ENCODE results near the gene LDLRAD3.

Gene LDLRAD3

GRCh38 chr11:36048496-36049247, 104.8 kb downstream of the LDLRAD3 start:
- Histone ChIP-seq H3K4me3 (ENCODE audit: low read depth, low read length) (no peak overlapping the region), H3K27me3 (ENCODE audit: insufficient read depth, low read depth, severe bottlenecking) (no peaks in the 10 kb centered on the region), H3K36me3 (peaks cover 6% of the 10 kb centered on the region; the same call in 1 of the 2 replicates), H3K27ac (no peak overlapping the region), H3K9me3 (ENCODE audit: severe bottlenecking) (no peaks in the 10 kb centered on the region)
- DNase-seq: no peak
- no peak for TF ChIP-seq CTCF (IDR thresholded peaks at IDR 0.05; ENCODE audit: low read depth, low read length)

- Histone ChIP-seq H3K9me3 (ENCODE audit: severe bottlenecking) (no peaks in the 10 kb centered on the region), H3K27me3 (ENCODE audit: insufficient read depth, low read depth, severe bottlenecking) (no peaks in the 10 kb centered on the region), H3K36me3 (peaks cover 6% of the 10 kb centered on the region; the same call in 1 of the 2 replicates), H3K4me3 (ENCODE audit: low read depth, low read length) (no peak overlapping the region), H3K27ac (no peak overlapping the region)
- no peak for DNase-seq
- TF ChIP-seq CTCF (IDR thresholded peaks at IDR 0.05; ENCODE audit: low read depth, low read length): no peak
Measured at GRCh38 chr11:36051235-36052144, 107.6 kb downstream of the LDLRAD3 start.

GRCh38 chr11:36053281-36053680, 109.4 kb downstream of the LDLRAD3 start:
- Histone ChIP-seq H3K36me3 (peaks cover 6% of the 10 kb centered on the region; the same call in 1 of the 2 replicates), H3K27ac (no peak overlapping the region), H3K27me3 (ENCODE audit: insufficient read depth, low read depth, severe bottlenecking) (no peaks in the 10 kb centered on the region), H3K9me3 (ENCODE audit: severe bottlenecking) (no peaks in the 10 kb centered on the region), H3K4me3 (ENCODE audit: low read depth, low read length) (no peak overlapping the region)
- no peak for DNase-seq
- TF ChIP-seq CTCF (IDR thresholded peaks at IDR 0.05; ENCODE audit: low read depth, low read length): no peak

- H3K4me3 ChIP-seq (ENCODE audit: low read depth, low read length): no peak overlapping the region
- TF ChIP-seq CTCF (IDR thresholded peaks at IDR 0.05; ENCODE audit: low read depth, low read length): no peak
- peaks cover 6% of the 10 kb centered on the region for H3K36me3 ChIP-seq
- H3K27ac ChIP-seq: no peak overlapping the region
- no peaks in the 10 kb centered on the region for H3K27me3 ChIP-seq (ENCODE audit: insufficient read depth, low read depth, severe bottlenecking)
- no peak for DNase-seq
- no peaks in the 10 kb centered on the region for H3K9me3 ChIP-seq (ENCODE audit: severe bottlenecking)
Measured at GRCh38 chr11:36053862-36054261, 110.0 kb downstream of the LDLRAD3 start.

- no peaks in the 10 kb centered on the region for H3K9me3 ChIP-seq (ENCODE audit: severe bottlenecking)
- no peak for TF ChIP-seq CTCF (IDR thresholded peaks at IDR 0.05; ENCODE audit: low read depth, low read length)
- H3K4me3 ChIP-seq (ENCODE audit: low read depth, low read length): no peak overlapping the region
- H3K36me3 ChIP-seq: peaks cover 8% of the 10 kb centered on the region
- no peak overlapping the region for H3K27ac ChIP-seq
- no peaks in the 10 kb centered on the region for H3K27me3 ChIP-seq (ENCODE audit: insufficient read depth, low read depth, severe bottlenecking)
- no peak for DNase-seq
Measured at GRCh38 chr11:36054628-36055027, 110.8 kb downstream of the LDLRAD3 start.

All from WERI-Rb-1 (cell line).